Hepatic stellate cell (primary cell): ENCODE data around the gene VASP.

Experiments
- DNase-seq: peaks from one replicate; pipeline ENCODE4 v3.0.0; 2011; ENCODE audit warnings: low spot score

Gene VASP

GRCh38 chr19:45515807-45516401 is 8.6 kb downstream of the VASP start:
- no peak for DNase-seq

GRCh38 chr19:45517238-45517637 is 10.0 kb downstream of the VASP start:
- no peak for DNase-seq

GRCh38 chr19:45517641-45518468 is 10.6 kb downstream of the VASP start:
- DNase-seq = no peak

GRCh38 chr19:45518469-45518826 is 11.2 kb downstream of the VASP start:
- DNase-seq = no peak

GRCh38 chr19:45522010-45522941 is 15.0 kb downstream of the VASP start:
- no peak for DNase-seq

- DNase-seq = peak; percentile 90
Observed at GRCh38 chr19:45523642-45524256, 16.5 kb downstream of the VASP start.

- DNase-seq = no peak
Observed at GRCh38 chr19:45524575-45525129, 17.4 kb downstream of the VASP start.

GRCh38 chr19:45526143-45526542 is 18.9 kb downstream of the VASP start:
- peak; percentile 79 for DNase-seq

- no peak for DNase-seq
Observed at GRCh38 chr19:45526971-45527370, 19.7 kb downstream of the VASP start.

GRCh38 chr19:45527731-45528130 is 20.5 kb downstream of the VASP start:
- no peak for DNase-seq

GRCh38 chr19:45528149-45528743 is 21.0 kb downstream of the VASP start:
- no peak for DNase-seq

- no peak for DNase-seq
Observed at GRCh38 chr19:45528744-45529419, 21.6 kb downstream of the VASP start.

- no peak for DNase-seq
Observed at GRCh38 chr19:45529420-45529785, 22.1 kb downstream of the VASP start.

- DNase-seq = no peak
Observed at GRCh38 chr19:45531349-45531748, 24.1 kb downstream of the VASP start.

- DNase-seq = no peak
Observed at GRCh38 chr19:45539459-45539858, 32.2 kb downstream of the VASP start.

GRCh38 chr19:45542234-45542668 is 35.0 kb downstream of the VASP start:
- no peak for DNase-seq

GRCh38 chr19:45547211-45547770 is 40.0 kb downstream of the VASP start:
- DNase-seq = no peak

- DNase-seq = no peak
Observed at GRCh38 chr19:45547965-45548609, 40.8 kb downstream of the VASP start.

GRCh38 chr19:45553464-45553863 is 46.2 kb downstream of the VASP start:
- no peak for DNase-seq

GRCh38 chr19:45554481-45554880 is 47.2 kb downstream of the VASP start:
- no peak for DNase-seq
